SK-MEL-5 (cell line): ENCODE measurements around the gene CA4. TPM values are rescaled to one million over a fixed set of nuclear protein-coding genes. Genes with fewer than 3 reads are reported as not detected.
"Not testable (repeated sequence)": the region's sequence is repeated elsewhere in the genome, so short reads cannot be mapped to it uniquely, and the experiment has no call there.

ENCODE experiments used
- DNase-seq: peaks from one replicate; pipeline ENCODE4 v3.0.0-alpha.2; 2016; ENCODE audit warnings: low read depth, low spot score
- in situ Hi-C: cut with HindIII; loops from 2 replicates; pipeline ENCODE4 v1.10.0; 2016; ENCODE audit warnings: low sequenced_read_pairs, high pct_unique_total_duplicates, low pct_unique_long_range_greater_than_20kb
- total RNA-seq: library from RNA; depleted of rRNA; stranded (reverse); fragments of >200 nt; shearing (Covaris generic); gene quantifications from 2 replicates; pipeline ENCODE4 v1.2.3, GENCODE V29; 2014; rRNA removed

CA4 gene
- total RNA-seq, 1 experiment from 2014 or later, result not detected

DNA sequence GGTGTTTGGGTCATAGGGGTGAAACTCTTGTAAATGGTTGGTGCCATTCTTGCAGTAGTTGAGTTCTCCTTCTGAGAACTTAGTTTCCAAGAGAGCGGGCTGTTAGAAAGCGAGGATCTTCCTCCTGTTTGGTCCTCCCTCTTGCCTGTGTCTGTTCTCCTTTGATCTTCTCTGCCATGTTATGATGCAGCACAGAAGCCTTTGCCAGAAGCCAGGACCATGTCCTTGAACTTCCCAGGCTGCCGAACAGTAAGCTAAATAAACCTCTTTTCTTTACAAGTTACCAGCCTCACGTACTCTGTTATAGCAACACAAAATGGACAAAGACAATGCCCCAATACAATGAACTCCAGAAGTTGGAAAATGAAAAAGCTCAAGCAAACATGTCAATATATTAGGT is 40.3 kb downstream of the CA4 start:
- DNase-seq, in situ Hi-C loops: not testable (repeated sequence)

DNA sequence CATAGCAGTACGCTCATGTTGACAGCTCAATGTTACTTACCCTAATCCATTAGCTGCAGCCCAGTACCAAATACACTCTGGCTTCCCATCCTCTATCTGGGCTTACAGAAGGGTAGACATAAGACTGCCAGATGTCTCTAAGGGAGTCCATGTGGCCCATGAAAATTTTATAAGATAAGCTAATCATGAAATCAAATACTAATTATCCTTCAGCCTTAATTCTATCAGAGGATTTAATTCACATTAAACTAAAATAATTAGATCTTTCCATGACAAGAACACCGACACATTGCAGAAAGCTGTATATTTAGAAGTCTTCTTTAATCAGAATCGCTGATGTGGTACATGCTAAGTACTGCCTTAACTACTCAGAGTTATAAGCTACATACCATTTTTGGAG is 43.3 kb downstream of the CA4 start:
- DNase-seq, in situ Hi-C loops: not testable (repeated sequence)

DNA sequence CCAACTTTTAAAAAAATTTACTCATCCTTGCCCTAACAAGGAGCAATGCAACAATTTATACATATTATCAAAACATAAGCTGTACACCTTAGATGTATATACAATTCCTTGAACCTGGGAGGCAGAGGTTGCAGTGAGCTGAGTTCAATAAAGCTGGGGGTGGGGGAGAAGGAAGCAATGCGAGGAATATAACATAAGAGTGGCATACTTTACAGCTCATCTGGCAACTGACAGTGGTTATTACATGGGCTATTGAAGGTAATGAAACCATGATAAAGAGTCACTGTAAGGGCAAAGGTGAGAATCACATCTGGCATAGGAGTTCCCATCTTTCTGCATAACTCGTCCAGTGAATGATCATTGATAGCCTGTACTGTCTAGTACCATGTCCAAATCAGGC is 43.7 kb downstream of the CA4 start:
- in situ Hi-C loops, result no loop called here
- DNase-seq, result no peak

DNA sequence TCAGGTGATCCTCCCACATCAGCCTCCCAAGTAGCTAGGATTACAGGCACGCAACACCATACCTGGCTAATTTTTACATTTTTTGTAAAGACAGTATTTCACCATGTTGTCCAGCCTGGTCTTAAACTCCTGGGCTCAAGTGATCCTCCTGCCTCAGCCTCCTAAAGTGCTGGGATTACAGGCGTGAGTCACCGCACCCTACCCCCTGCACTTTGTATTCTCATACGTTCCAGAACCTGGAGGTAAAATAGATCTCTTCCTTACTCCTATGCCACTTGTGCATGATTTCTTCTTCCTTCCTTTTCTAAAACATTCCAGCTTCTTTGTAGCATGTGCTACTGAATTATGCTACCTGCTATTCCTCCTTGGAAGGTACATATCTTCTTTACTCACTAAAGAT is 44.4 kb downstream of the CA4 start:
- in situ Hi-C loops, DNase-seq: not testable (repeated sequence)

DNA sequence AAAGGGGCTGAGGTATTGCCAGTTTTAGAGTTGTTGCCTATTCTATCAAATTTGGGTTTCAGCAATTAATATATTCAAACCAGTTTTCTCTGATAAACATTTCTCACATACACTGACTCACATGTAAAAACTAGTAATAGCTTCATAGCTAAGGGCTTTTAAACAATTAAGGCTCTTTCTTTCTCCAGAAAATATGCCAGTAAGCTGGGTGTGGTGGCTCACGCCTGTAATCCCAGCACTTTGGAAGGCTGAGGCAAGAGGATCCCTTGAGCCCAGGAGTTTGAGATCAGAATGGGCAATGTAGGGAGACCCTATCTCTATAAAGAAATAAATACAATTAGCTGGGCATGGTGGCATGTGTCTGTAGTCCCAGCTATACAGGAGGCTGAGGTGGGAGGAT is 48.9 kb downstream of the CA4 start:
- in situ Hi-C loops, DNase-seq: not testable (repeated sequence)

DNA sequence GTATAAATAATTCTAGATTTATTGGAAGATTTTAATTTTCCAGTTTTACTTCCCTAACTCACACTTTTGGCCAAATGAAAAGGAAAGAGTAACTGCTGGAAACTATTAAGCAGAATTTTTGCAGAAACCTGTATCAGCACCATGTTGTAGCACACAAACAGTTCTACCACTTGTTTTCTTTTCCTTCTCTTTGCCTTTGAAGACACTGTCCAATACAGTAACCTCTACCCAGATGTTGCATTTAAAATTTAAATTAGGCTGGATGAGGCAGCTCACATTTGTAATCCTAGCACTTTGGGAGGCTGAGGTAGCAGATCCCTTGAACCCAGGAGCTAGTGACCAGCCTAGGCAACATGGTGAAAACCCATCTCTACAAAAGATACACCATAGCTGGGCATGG is 56.0 kb downstream of the CA4 start:
- DNase-seq, result not testable (repeated sequence)

DNA sequence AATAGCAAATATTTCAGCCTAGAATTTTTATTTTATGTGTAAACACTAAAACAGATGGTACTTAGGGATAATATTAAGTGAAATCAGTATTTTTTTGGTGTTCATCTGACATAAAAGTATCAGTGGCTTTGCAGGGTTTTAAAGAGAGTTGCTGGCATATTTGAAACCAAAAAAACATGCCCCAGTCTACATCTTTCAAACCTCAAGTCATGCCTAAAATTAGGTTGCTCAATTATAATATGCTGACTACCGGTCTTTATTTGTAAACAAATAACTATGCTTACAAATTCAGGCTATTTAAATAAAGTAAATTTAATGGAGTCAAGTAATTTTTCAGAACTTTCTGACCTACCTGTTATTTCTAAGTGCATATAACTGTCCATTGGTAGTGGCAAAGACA is 58.5 kb downstream of the CA4 start:
- DNase-seq, in situ Hi-C loops: not testable (repeated sequence)

More for the DNA sequence above, 56.0 kb downstream of the CA4 start:
- in situ Hi-C loops, result not testable (repeated sequence)

Other genes with a start within 250 kb of the CA4 start
- gene RNFT1, start 185.2 kb upstream of the CA4 start, total RNA-seq, result 70.4 and 81.9 TPM in 2 replicates
- 27.1 and 28.1 TPM in 2 replicates for gene HEATR6, start 71.1 kb upstream of the CA4 start, total RNA-seq
- gene USP32, start 242.2 kb downstream of the CA4 start, total RNA-seq, result 163 and 167 TPM in 2 replicates